Measurements from ENCODE around the gene YIPF3.

DNA sequence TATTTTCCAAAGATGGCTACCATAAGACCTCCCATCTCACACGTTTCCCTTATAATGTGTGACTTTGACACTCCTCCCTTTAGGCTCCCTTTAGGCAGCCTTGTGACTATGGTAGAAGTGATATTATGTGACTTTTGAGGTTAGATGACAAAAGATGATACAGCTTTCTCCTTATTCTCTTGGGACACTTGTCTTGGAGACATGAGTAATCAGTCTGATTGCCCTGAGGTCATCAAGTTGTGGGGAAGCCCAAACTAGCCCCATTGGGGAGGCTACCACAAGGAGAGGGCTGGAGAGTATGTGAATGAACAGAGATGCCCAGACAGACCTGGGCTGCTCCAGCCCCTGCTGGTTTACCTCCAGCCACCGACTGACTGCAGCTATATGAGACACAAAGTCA is 50.8 kb downstream of the YIPF3 start:
- TF ChIP-seq, protein P1, sequence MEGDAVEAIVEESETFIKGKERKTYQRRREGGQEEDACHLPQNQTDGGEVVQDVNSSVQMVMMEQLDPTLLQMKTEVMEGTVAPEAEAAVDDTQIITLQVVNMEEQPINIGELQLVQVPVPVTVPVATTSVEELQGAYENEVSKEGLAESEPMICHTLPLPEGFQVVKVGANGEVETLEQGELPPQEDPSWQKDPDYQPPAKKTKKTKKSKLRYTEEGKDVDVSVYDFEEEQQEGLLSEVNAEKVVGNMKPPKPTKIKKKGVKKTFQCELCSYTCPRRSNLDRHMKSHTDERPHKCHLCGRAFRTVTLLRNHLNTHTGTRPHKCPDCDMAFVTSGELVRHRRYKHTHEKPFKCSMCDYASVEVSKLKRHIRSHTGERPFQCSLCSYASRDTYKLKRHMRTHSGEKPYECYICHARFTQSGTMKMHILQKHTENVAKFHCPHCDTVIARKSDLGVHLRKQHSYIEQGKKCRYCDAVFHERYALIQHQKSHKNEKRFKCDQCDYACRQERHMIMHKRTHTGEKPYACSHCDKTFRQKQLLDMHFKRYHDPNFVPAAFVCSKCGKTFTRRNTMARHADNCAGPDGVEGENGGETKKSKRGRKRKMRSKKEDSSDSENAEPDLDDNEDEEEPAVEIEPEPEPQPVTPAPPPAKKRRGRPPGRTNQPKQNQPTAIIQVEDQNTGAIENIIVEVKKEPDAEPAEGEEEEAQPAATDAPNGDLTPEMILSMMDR (IDR thresholded peaks at IDR 0.05), result no peak
- TF ChIP-seq EP300 (IDR thresholded peaks at IDR 0.05) (no peak), POLR2A (IDR thresholded peaks at IDR 0.05) (no peak), POLR2AphosphoS5 (IDR thresholded peaks at IDR 0.05) (no peak)
